NCI-H345 (cell line): ENCODE measurements around the gene TMEM217.
"Not testable (repeated sequence)": the region's sequence is repeated elsewhere in the genome, so short reads cannot be mapped to it uniquely, and the experiment has no call there.

Source experiments
- DNase-seq: peaks from one replicate; lab custom pipeline; 2025; lab: John Stamatoyannopoulos, UW

The TMEM217 gene

GRCh38 chr6:37218061-37218460, 39.9 kb downstream of the TMEM217 start:
- DNase-seq: no peak

GRCh38 chr6:37212268-37212667, 45.7 kb downstream of the TMEM217 start:
- no peak for DNase-seq

- peak; percentile 79 for DNase-seq
These were observed 47.5 kb downstream of the TMEM217 start for GRCh38 chr6:37210313-37210968.

GRCh38 chr6:37209461-37210205, 48.3 kb downstream of the TMEM217 start:
- DNase-seq: no peak

- no peak for DNase-seq
These were observed 49.2 kb downstream of the TMEM217 start for GRCh38 chr6:37208793-37209192.

GRCh38 chr6:37207903-37208456, 50.0 kb downstream of the TMEM217 start:
- DNase-seq: peak; percentile 81

GRCh38 chr6:37206622-37207021, 51.3 kb downstream of the TMEM217 start:
- DNase-seq: no peak

GRCh38 chr6:37205997-37206340, 52.0 kb downstream of the TMEM217 start:
- no peak for DNase-seq

GRCh38 chr6:37205175-37205996, 52.6 kb downstream of the TMEM217 start:
- no peak for DNase-seq

- DNase-seq: no peak
These were observed 53.8 kb downstream of the TMEM217 start for GRCh38 chr6:37204014-37204751.

GRCh38 chr6:37202788-37203491, 55.0 kb downstream of the TMEM217 start:
- no peak for DNase-seq

- DNase-seq: no peak
These were observed 56.2 kb downstream of the TMEM217 start for GRCh38 chr6:37201726-37202125.

GRCh38 chr6:37200085-37200484, 57.9 kb downstream of the TMEM217 start:
- no peak for DNase-seq

GRCh38 chr6:37196451-37196850, 61.5 kb downstream of the TMEM217 start:
- DNase-seq: not testable (repeated sequence)

- DNase-seq: not testable (repeated sequence)
These were observed 63.1 kb downstream of the TMEM217 start for GRCh38 chr6:37194886-37195285.

- DNase-seq: peak; percentile 56
These were observed 65.3 kb downstream of the TMEM217 start for GRCh38 chr6:37192666-37193065.

- no peak for DNase-seq
These were observed 67.8 kb downstream of the TMEM217 start for GRCh38 chr6:37190159-37190535.

GRCh38 chr6:37188962-37189510, 68.9 kb downstream of the TMEM217 start:
- no peak for DNase-seq

- DNase-seq: peak; percentile 7
These were observed 70.5 kb downstream of the TMEM217 start for GRCh38 chr6:37187321-37188022.
